ENCODE measurements around the gene NUBP1. TPM values are rescaled to one million over a fixed set of nuclear protein-coding genes. Genes with fewer than 3 reads are reported as not detected.

The NUBP1 gene
- 62.5 TPM for polyA plus RNA-seq (2012; ENCODE audit: insufficient read depth, insufficient read length, low read depth)

DNA sequence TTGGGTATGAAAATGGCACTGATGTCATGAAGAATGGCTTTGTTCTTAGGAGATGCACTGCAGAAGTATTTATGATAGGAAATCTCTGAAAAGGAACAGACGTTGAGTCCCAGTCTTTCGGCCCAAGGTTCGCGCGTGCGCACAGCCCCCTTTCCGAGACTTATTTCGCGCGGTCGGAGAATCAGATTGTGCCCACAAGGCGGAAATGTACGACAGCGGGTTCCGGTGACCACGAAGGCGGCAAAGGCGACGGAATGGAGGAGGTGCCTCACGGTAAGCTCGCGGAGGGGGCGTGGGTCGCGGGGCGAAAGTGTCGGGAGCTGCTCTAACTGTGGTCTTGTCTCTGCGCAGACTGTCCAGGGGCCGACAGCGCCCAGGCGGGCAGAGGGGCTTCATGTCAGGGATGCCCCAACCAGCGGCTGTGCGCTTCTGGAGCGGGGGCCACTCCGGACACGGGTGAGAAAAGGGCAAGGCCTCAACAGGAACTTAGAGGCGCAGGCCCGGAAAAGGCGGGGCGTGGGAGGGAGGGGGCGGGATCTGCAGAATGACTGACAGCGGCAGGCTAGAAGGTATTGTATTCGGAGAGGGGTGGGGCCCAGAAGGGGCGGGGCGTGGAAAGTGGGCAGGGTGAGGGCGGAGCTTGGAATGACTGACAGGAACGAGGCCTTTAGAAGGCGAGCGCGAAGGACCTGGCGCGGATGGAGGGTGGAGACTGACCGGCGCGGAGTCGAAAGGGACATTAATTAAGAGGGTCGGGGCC lies at the start of gene NUBP1:
Gene NUBP1 (plus strand): TSS at position 233 of the 760 bp plus-strand sequence. CDS start 22 bp downstream, at position 255.
- TF ChIP-seq, protein P1, sequence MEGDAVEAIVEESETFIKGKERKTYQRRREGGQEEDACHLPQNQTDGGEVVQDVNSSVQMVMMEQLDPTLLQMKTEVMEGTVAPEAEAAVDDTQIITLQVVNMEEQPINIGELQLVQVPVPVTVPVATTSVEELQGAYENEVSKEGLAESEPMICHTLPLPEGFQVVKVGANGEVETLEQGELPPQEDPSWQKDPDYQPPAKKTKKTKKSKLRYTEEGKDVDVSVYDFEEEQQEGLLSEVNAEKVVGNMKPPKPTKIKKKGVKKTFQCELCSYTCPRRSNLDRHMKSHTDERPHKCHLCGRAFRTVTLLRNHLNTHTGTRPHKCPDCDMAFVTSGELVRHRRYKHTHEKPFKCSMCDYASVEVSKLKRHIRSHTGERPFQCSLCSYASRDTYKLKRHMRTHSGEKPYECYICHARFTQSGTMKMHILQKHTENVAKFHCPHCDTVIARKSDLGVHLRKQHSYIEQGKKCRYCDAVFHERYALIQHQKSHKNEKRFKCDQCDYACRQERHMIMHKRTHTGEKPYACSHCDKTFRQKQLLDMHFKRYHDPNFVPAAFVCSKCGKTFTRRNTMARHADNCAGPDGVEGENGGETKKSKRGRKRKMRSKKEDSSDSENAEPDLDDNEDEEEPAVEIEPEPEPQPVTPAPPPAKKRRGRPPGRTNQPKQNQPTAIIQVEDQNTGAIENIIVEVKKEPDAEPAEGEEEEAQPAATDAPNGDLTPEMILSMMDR (IDR thresholded peaks at IDR 0.05; ENCODE audit: low read depth, low read length): no peak
- peak within 1 kb of the TSS; percentile 76 for H3K4me3 ChIP-seq (ENCODE audit: low read depth, low read length)
- no peaks in the 10 kb centered on the region; the same call in 1 of the 2 replicates for H3K36me3 ChIP-seq
- H3K9me3 ChIP-seq: no peaks in the 10 kb centered on the region
- H3K27me3 ChIP-seq: no peaks in the 10 kb centered on the region
- DNase-seq: peak; percentile 99
- H3K4me1 ChIP-seq: peaks cover 13% of the 10 kb centered on the region

- no peak for DNase-seq
- Histone ChIP-seq H3K27me3 (no peaks in the 10 kb centered on the region), H3K9me3 (no peaks in the 10 kb centered on the region), H3K36me3 (no peaks in the 10 kb centered on the region), H3K4me3 (ENCODE audit: low read depth, low read length) (no peak overlapping the region), H3K4me1 (no peaks in the 10 kb centered on the region)
- TF ChIP-seq, protein P1 (IDR thresholded peaks at IDR 0.05; ENCODE audit: low read depth, low read length): no peak
These were observed 49.8 kb upstream of the NUBP1 start for GRCh38 chr16:10693889-10694288.

DNA sequence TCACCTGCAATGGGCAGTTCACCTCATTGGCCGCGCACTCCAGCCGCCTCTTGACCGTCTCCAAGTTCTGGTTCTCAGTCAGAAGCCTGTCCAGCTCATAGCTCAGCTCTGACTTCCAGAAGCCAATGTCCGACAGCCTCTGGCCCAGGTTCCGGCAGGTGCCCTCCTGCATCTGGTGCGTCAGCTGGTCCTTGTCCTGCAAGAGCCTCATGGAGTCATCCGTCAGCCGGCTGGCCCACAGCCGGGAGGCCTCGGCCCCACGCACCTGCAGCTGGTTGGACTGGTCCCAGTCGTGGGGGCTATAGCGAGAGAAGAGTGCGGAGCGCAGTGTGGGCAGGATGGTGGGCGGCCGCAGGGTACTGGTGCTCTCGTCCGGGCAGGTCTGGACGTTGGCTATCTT lies 49.3 kb upstream of the NUBP1 start:
- Histone ChIP-seq H3K27me3 (no peaks in the 10 kb centered on the region), H3K36me3 (no peaks in the 10 kb centered on the region), H3K9me3 (no peaks in the 10 kb centered on the region), H3K4me1 (no peaks in the 10 kb centered on the region), H3K4me3 (ENCODE audit: low read depth, low read length) (no peak overlapping the region)
- DNase-seq: no peak
- TF ChIP-seq, protein P1 (IDR thresholded peaks at IDR 0.05; ENCODE audit: low read depth, low read length): no peak

GRCh38 chr16:10694830-10695229 lies 48.8 kb upstream of the NUBP1 start, which contains the start of gene TEKT5:
TSS of gene TEKT5 (minus strand) at chr16:10694930. CDS start at chr16:10694873, 57 bp downstream.
- Histone ChIP-seq H3K4me3 (ENCODE audit: low read depth, low read length) (no peak within 1 kb of the TSS), H3K27me3 (no peaks in the 10 kb centered on the region), H3K36me3 (no peaks in the 10 kb centered on the region), H3K9me3 (no peaks in the 10 kb centered on the region), H3K4me1 (no peaks in the 10 kb centered on the region)
- TF ChIP-seq, protein P1 (IDR thresholded peaks at IDR 0.05; ENCODE audit: low read depth, low read length): no peak
- no peak for DNase-seq

DNA sequence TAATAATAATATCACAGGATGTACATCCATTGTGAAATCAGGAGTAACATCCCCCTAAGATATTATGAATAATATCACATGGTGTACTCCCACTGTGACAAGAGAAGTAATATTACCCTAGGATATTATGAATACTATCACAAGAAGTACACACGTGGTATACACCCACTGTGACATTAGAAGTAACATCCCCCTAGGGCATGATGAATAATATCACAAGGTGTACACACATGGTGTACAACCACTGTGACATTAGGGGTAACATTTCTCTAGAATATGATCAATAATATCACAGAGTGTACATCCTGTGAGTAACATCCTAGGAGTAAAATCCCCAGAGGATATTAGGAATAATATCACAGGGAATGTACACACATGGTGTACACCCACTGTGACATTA lies 43.9 kb upstream of the NUBP1 start:
- TF ChIP-seq, protein P1 (IDR thresholded peaks at IDR 0.05; ENCODE audit: low read depth, low read length): no peak
- Histone ChIP-seq H3K4me3 (ENCODE audit: low read depth, low read length) (no peak overlapping the region), H3K27me3 (no peaks in the 10 kb centered on the region), H3K9me3 (no peaks in the 10 kb centered on the region; the same call in 1 of the 2 replicates), H3K36me3 (no peaks in the 10 kb centered on the region), H3K4me1 (no peaks in the 10 kb centered on the region)
- DNase-seq: no peak

DNA sequence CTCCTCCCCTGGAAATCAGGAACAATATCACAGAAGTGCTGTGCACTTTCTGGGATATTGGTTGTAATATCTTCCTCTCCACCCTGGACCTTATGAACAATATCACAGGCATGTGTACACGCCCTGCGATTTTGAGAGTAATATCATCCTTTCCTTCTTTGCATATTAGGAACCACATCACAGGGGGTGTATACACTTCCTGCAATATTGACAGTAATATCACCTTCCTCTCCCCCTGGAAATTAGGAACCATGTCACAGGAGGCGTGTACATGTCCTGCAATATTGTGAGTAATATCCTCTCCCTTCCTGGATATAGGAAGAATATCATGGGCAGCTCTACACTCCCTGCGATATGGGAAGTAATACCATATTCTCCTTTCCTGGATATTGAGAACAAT lies 34.7 kb upstream of the NUBP1 start:
- H3K36me3 ChIP-seq: no peaks in the 10 kb centered on the region
- no peaks in the 10 kb centered on the region for H3K27me3 ChIP-seq
- DNase-seq: no peak
- no peaks in the 10 kb centered on the region; the same call in 1 of the 2 replicates for H3K9me3 ChIP-seq
- no peaks in the 10 kb centered on the region for H3K4me1 ChIP-seq
- TF ChIP-seq, protein P1 (IDR thresholded peaks at IDR 0.05; ENCODE audit: low read depth, low read length): no peak
- H3K4me3 ChIP-seq (ENCODE audit: low read depth, low read length): no peak overlapping the region

Data from BE2C (cell line).